GM18909 (cell line): ENCODE measurements around the gene RAPGEF2.
A peak's percentile ranks its signal among the peaks of the same experiment; 100 is the strongest.
"Not testable (repeated sequence)": the region's sequence is repeated elsewhere in the genome, so short reads cannot be mapped to it uniquely, and the experiment has no call there.

Source experiments
- ATAC-seq: cut with Tn5 transposase; IDR thresholded peaks from one replicate; pipeline ENCODE4 v1.9.1; 2021; ENCODE audit warnings: mild to moderate bottlenecking; ENCODE audit not compliant: unreplicated experiment, poor library complexity

RAPGEF2 gene

DNA sequence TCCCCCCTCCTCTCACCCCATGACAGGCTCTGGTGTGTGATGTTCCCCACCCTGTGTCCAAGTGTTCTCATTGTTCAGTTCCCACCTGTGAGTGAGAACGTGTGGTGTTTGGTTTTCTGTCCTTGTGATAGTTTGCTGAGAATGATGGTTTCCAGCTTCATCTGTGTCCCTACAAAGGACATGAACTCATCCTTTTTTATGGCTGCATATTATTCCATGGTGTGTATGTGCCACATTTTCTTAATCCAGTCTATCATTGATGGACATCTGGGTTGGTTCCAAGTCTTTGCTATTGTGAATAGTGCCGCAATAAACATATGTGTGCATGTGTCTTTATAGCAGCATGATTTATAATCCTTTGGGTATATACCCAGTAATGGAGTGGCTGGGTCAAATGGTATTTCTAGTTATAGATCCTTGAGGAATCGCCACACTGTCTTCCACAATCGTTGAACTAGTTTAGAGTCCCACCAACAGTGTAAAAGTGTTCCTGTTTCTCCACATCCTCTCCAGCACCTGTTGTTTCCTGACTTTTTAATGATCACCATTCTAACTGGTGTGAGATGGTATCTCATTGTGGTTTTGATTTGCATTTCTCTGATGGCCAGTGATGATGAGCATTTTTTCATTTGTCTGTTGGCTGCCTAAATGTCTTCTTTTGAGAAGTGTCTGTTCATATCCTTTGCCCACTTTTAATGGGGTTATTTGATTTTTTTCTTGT lies 81.2 kb downstream of the RAPGEF2 start:
- not testable (repeated sequence) for ATAC-seq

DNA sequence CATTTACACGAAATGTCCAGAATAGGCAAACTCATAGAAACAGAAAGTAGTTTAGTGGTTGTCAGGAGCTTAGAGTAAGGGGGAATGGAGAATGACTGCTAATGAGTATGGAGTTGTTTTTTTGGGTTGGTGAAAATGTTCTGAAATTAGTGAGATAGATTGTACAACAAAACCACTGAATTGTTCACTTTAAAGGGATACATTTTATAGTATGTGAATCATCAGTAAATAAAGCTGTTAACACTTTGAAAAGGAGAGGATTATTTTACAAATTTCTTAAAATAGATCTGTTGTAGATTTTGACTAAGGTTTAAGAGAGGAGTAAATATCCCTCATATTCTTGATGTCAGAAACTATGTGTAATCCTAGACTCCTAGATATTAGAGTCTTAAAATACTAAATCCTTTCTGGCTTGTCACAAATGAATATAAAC lies 82.7 kb downstream of the RAPGEF2 start:
- peak; percentile 62 for ATAC-seq

DNA sequence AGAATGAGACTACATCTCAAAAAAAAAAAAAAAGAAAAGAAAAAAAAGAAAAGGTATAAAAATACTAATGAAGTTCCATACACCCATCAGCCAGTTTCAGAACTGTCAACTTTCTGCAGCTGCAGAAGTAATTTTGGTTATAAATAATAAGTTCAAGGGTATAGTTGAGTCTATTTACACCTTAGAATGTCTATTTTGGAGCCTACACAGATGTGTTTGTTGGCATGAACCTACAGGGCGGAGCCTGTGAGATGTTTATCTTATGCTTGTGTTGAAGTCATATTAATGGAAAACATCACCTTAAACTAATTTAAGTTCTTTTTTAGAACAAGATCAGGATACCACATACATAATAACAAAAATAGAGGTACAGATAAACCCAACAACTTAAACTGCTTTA lies 85.8 kb downstream of the RAPGEF2 start:
- no peak for ATAC-seq

DNA sequence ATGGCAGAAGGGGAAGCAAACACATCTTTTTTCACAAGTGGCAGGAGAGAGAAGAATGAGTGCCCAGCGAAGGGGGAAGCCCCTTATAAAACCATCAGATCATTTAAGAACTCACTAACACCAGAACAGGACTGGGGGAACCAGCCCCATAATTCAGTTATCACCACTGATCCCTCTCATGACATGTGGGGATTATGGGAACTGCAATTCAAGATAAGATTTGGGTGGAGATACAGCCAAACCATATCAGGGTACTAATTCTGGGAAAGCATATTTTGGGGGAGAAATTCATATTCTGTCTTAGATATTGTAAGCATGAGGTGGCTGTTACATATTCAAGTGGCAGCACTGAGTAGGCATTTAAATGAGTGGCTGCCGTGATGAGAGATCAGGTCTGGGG lies 87.8 kb downstream of the RAPGEF2 start:
- ATAC-seq: no peak

DNA sequence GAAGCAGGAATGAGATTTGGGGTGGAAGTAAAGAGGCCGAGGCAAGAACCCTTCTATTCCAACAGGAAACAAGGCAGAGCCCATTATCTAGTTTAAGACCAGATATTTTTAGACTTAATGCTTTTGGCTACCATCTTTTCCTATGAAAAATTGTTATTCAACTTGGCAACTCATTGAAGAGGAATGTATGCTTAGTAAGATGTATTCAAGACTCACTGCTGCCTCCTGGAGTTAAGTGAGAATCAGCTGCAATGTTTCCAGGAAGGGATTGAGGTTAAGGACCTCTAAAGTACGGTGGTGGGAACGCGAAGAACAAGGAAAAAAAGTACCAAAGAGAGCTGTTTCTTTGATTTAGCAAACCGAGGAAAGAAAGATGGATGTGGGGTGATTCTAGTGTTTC lies 89.1 kb downstream of the RAPGEF2 start:
- ATAC-seq: no peak

DNA sequence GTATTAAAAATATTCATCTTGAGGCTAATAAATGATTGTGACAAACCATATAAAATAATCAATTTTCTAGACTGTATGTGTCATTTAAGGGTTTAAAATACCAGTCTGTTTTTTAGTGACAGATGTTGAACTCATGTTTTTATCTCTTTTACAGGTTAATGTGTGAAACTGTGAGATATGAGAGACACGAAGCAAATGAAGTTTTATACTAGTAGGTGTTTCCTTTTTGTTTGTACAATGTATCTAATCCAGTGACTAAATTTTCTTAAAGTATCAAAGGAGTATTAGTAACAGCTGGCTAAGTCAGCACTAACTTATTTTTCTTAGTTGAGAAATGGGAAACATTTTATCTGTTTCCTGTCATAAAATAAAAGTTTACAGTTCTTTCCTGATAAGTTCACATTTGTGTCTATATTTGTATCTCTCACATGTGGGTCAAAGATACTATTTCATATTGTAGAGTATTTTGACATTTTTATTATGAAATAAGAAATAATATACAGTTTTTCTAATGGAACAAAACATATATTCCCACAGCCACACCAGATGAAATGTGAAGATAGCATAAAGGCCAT lies 90.3 kb downstream of the RAPGEF2 start:
- ATAC-seq: no peak

DNA sequence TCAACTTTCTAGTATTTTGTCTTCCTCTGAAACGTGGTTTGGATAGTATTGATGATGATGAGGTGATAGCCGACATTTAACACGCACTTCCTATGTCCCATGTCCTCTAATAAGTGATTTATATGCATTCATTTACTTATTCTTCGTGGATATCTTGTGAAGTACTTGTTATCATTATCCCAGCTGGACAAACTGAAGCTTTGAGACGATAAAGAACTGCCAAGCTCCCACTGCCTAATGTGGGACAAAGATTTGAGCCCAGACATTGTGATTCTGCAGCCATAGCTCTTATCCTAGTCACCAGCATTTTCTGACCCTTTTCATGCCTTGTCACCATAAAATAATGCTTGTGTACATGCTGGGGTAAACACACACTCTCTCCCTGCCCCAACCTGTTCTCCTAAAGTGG lies 92.5 kb downstream of the RAPGEF2 start:
- ATAC-seq: no peak

DNA sequence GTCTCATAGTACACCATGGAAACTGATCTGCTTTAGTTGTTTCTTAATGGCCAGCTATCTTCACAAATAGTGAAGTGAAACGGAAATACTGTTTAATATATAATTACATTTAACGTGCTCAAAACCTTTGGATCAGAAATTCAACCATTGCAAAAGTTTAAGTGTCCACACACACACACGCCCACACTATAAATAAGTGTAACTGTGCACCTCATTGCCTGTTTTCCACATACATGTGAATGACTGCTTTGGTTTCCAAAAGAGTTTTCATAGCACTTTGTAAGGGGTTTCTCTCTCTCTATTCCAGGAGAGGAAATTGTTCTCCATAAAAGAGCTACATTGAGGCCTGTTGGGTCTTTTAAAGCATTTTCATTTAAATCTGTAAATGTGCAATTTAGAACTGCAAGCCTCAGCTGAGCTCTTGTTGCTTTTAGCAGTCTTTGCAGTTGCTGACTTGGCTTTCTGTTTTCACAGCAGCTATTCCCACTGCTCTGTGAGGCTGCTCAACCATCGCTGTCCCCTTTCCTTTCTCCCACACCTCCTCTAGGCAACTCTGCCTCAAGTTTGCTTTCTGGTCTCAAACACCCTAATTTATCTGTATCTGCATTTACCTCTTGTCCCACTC lies 94.5 kb downstream of the RAPGEF2 start:
- no peak for ATAC-seq

DNA sequence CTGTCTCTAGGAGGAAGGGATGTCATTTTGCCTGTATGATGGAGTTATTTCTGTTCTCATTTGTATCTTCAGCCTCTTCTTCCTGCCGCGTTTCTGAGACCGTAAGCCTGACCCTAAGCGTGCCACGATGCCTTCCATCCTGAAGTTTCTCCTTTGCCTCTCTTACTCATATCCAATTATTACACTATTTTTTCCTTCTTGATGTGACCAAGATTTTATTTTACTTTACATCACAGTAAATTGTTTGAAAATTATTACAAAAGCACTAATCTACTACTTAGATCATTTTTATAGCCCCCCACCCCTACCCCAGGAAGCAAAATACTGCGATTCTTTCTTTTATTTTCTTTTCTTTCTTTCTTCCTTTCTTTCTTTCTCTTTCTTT lies 95.0 kb downstream of the RAPGEF2 start:
- ATAC-seq: no peak

DNA sequence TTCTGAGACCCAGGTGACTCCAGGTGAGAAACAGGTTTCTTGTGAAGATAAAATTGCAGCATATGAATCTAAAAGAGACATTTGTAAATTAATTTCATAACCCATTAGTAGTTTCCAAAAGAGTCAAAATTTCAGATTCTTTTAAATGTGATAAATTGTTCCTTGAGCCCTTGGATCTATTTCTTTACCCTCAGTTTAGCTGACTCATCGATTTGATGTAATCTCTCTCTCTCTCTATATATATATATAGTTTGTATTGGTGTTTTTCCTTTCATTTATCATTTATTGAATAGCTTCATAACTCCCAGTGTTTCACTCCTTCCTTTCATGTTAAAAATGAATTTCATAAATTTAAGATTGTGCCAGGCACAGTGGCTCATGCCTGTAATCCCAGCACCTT lies 96.9 kb downstream of the RAPGEF2 start:
- ATAC-seq: no peak

DNA sequence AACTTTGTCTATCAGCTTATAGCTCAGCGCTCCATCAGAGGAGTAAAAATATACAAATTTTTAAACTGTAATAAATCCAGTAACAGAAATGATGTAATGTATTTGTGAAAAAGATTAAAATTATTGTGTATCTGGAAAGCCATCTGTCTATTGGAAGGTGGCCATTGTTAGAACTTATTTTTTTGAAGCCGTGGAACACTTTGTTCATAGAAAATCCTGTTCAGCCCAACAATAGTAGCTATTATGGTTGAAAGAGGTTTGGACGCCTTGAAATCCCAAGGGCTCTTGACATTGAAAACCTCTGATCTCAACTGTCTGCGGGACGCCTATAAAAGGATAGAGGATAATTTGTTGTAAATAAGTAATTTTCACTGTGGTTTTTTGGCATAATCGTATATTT lies 98.3 kb downstream of the RAPGEF2 start:
- ATAC-seq: no peak

DNA sequence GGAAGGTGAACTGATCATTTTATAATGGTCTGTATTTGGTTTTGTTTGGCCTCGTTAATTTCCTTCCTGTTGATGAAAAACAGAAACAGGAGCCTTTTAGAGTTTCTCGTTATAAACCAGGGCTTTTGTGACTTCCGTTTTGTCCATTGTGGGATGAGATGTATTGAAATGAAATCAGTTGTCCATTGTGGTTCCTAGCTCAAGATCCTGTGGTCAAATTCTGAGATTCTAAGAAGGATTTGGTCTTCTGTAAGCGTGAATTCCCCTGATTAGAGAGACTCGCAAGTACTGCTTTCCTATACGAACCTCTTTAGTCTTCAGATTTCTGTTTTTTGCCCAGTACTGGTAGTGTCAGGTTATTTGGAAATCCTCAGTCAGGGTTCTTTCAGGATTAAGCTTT lies 101.7 kb downstream of the RAPGEF2 start:
- no peak for ATAC-seq

DNA sequence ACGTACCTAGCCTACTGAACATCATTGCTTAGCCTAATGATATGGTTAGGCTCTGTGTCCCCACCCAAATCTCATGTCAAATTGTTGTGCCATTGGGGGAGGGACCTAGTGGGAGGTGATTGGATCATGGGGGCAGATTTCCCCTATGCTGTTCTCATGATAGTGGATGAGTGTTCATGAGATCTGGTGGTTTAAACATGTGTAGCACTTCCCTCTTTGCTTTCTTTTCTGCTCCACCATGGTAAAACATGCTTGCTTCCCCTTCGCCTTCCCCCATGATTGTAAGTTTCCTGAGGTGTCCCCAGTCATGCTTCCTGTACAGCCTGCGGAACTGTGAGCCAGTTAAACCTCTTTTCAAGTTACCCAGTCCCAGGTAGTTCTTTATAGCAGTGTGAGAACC lies 102.6 kb downstream of the RAPGEF2 start:
- ATAC-seq: no peak

DNA sequence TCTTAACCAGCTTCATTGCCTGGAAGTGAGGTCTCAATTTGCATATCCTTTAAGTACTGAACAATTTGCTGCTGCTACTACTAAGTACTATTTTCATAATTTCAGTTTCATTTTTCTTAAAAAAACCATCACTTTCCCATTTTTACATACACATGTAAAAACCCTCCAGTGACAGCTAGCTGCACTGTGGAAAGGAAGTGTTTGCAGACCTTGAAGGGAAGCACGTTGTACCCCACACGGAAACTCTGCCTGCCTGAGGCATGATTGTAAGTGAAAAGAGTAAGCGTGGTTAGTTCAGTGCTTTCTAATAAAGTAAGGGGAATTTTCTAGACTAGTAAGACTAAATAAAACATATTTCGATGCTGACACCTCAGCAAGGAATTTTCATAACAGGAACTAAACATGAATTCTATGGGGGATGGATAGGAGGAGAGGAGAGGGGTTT lies 103.6 kb downstream of the RAPGEF2 start:
- ATAC-seq: peak; percentile 89

DNA sequence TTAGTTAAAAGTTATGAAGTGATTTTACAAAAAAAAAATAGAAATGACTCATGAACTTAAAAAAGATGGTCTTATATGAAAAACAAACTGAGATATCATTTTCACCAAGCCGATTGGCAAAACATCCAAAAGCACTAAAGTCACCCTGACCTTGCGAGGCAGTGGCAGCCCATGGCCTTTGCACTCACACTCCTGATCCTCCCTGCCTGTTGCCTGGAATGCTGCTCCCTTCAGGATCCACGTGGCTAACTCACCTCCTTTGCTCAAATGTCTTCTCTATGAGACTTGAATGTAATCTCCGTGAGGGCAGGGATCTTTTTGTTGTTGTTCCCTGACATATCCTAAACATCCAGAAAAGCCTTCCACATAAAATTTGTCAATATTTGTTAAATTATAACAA lies 106.4 kb downstream of the RAPGEF2 start:
- no peak for ATAC-seq

DNA sequence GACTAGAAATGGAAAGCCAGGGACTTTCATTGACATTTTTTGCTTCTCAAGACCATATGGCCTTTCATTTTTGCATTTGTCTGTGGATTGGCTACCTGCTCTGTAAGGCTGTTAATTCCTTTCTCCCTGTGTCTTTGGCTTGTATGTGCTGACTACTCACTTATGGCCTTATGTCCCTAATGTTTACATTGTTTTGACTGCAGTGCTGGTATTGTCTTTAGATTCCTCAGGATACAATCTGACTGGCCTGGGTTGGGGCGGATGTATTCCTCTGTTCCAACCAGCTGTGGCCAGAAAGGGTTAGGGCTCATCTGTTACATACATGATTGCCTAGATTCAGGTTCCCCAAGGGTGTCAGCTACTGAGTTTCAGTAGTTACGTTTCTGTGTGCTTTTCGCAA lies 108.1 kb downstream of the RAPGEF2 start:
- no peak for ATAC-seq

DNA sequence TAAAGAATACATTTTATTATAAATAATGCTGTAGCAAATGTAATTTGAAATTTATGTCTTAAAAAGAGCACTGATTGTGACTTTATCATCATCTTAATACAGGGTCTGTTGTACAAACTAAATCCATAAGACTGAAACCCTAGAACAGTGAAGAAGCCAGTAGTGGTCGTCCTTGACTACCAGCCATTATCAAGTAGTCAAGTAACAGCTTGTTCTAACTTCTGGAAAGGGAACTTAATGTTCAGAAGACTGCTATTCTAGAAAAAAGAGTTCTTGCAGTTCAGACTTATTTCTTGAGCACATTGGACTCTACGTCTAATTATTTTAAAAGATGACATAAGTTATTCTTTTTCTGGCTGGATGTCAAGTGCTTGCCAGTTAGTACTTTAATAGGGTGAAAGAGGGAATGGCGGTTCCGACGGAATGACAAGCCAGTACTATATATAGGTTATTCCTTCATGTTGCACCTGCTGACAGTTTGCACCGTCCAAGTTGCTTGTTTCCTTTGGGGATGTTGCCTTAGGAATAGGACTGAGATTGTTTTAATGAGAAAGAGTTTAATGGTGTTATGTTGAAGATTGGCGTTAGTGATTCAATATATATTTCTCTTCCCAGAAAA lies 109.9 kb downstream of the RAPGEF2 start:
- ATAC-seq: no peak

DNA sequence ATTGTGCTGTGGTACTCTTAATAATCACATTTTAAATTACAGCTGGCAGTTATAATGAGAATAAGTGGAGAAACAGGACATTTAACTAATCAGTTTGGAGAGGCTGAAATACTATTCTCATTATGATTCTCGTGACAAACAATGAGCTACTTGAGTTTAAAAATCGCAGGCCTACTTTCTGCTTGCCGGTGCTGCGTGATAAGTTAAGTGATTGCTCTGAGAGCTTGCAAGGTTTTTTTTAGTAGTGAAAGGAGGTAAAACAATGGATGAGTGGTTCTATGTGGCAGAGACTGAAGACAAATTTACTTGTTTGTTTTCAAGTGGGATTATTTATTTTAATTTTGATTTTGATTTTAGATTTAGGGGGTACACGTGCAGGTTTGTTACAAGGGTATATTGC lies 114.0 kb downstream of the RAPGEF2 start:
- ATAC-seq: no peak

DNA sequence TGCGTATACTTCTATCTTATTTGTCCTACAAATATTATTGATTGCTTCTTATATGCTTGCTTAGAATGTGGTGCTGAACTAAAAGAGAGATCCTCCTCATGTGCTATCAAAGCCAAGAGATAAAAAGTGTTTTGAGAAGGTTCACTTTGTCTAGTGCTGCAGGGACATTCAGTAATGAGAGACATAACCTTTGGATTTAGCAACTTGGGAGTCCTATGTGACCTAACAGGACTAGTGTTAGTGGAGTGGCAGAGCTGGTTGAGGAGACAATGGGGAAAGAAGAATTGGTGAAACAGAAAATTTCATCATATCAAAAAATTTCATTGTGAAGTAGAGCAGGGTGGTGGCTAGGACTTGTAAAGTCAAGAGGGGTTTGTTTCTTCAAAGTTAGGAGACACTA lies 117.0 kb downstream of the RAPGEF2 start:
- no peak for ATAC-seq

DNA sequence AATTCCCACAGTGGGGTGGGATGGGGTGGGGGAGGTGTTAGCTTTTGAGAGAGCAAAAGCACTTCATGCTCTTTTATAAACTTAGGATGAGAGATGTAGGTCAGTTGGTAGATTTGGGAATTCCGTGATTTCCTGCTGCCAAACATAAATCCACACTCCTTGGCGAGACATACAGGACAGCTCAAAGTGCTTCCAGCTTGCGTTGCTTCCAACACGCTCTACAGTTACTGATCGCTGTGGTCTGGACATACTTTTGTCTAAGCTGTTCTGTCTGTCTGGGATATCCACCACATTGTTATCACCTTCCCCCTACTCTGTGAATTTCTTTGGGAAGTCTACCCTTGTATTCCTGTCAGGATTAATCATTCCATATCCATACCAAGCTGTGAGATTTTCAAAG lies 117.5 kb downstream of the RAPGEF2 start:
- ATAC-seq: no peak

DNA sequence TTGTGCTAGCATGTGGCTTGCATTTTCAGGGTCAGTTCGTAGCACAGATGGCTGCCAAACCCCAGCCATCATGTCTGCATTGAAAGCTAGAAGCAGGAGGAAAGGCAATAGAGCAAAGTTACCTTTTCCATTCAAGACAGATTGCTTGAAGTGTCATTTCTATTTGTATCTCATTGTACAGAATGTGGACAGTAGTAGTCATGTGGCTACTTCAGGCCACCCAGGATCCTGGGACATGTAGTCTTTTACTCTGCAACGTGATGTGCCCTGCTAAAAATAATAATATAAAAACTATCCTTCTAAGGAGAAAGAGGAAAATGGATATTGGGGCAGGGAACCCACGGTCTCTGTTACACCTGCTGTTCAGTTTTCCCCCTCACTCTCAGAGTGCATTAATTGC lies 118.4 kb downstream of the RAPGEF2 start:
- ATAC-seq: no peak
